GM23338 (cell line): ENCODE data around the gene RELN. TPM values are rescaled to one million over a fixed set of nuclear protein-coding genes. Genes with fewer than 3 reads are reported as not detected.

Experiments used
- ATAC-seq: fragments of 200-7000 bp; cut with Tn5 transposase; 3 replicates; pipeline ENCODE4 v1.9.1; 2020
- DNase-seq: peaks from one replicate; pipeline ENCODE4 v3.0.0-alpha.2; 2015; ENCODE audit warnings: low spot score
- H2AFZ ChIP-seq: fragments of 200-600 bp; sonication (generic); 2 replicates; pipeline ENCODE4 v1.8.0; 2016; ENCODE audit warnings: antibody characterized with exemption, mild to moderate bottlenecking, moderate library complexity
- H3F3A ChIP-seq: fragments of 200-600 bp; sonication (generic); replicated peaks from 2 replicates; pipeline ENCODE4 v1.8.0; 2017; ENCODE audit warnings: antibody characterized with exemption, mixed run types, low read depth
- H3K27ac ChIP-seq: fragments of 200-600 bp; sonication (generic); 2 replicates; pipeline ENCODE4 v1.6.1; 2016; ENCODE audit warnings: low read depth
- H3K27me3 ChIP-seq: fragments of 200-600 bp; sonication (generic); 2 replicates; pipeline ENCODE4 v1.8.0; 2016; ENCODE audit warnings: mild to moderate bottlenecking, mixed run types, moderate library complexity; ENCODE audit not compliant: insufficient read depth
- H3K36me3 ChIP-seq: fragments of 200-600 bp; sonication (generic); 2 replicates; pipeline ENCODE4 v1.8.0; 2016; ENCODE audit warnings: mild to moderate bottlenecking; ENCODE audit not compliant: insufficient read depth
- H3K4me1 ChIP-seq: fragments of 200-600 bp; sonication (generic); 2 replicates; pipeline ENCODE4 v1.8.0; 2016; ENCODE audit warnings: mild to moderate bottlenecking, moderate library complexity; ENCODE audit not compliant: insufficient read depth
- H3K4me2 ChIP-seq: fragments of 200-600 bp; sonication (generic); 2 replicates; pipeline ENCODE4 v1.7.1; 2017; ENCODE audit warnings: mixed run types
- H3K4me3 ChIP-seq: fragments of 200-600 bp; sonication (generic); 2 replicates; pipeline ENCODE4 v1.6.1; 2016; ENCODE audit warnings: mixed run types
- H3K79me2 ChIP-seq: fragments of 200-600 bp; sonication (generic); replicated peaks from 2 replicates; pipeline ENCODE4 v1.8.0; 2017; ENCODE audit warnings: mild to moderate bottlenecking; ENCODE audit not compliant: insufficient read depth
- H3K9me2 ChIP-seq: fragments of 200-600 bp; sonication (generic); 2 replicates; pipeline ENCODE4 v1.8.0; 2017; ENCODE audit not compliant: insufficient read depth
- H4K20me1 ChIP-seq: fragments of 200-600 bp; sonication (generic); replicated peaks from 2 replicates; pipeline ENCODE4 v1.8.0; 2017; ENCODE audit warnings: mild to moderate bottlenecking; ENCODE audit not compliant: insufficient read depth
- H3K27ac Mint-ChIP-seq: 2 replicates; pipeline ENCODE4 v1.8.0; 2020; ENCODE audit warnings: inconsistent platforms, mild to moderate bottlenecking, moderate library complexity, mixed read lengths
- H3K27me3 Mint-ChIP-seq: 3 replicates; pipeline ENCODE4 v1.8.0; 2022; ENCODE audit warnings: low read depth, mild to moderate bottlenecking, moderate library complexity, mixed read lengths, inconsistent platforms; ENCODE audit not compliant: insufficient read depth, poor library complexity
- H3K36me3 Mint-ChIP-seq: 3 replicates; pipeline ENCODE4 v1.8.0; 2021; ENCODE audit warnings: low read depth, mild to moderate bottlenecking, inconsistent platforms, moderate library complexity, mixed read lengths
- H3K4me1 Mint-ChIP-seq: 3 replicates; pipeline ENCODE4 v1.8.0; 2020; ENCODE audit warnings: mild to moderate bottlenecking, inconsistent platforms, mixed read lengths
- H3K4me3 Mint-ChIP-seq: 3 replicates; pipeline ENCODE4 v1.8.0; 2021; ENCODE audit warnings: moderate library complexity, mild to moderate bottlenecking, inconsistent platforms, mixed read lengths
- H3K9me3 Mint-ChIP-seq: 3 replicates; pipeline ENCODE4 v1.8.0; 2020; ENCODE audit warnings: moderate library complexity, mild to moderate bottlenecking, inconsistent platforms, mixed read lengths
- CREB1 ChIP-seq: fragments of 250-450 bp; sonication (Bioruptor Pico); IDR thresholded peaks from 2 replicates; pipeline ENCODE4 v1.5.0; 2020; ENCODE audit warnings: low read depth, mild to moderate bottlenecking, moderate library complexity
- EZH2 ChIP-seq: fragments of 200-600 bp; sonication (generic); IDR thresholded peaks from one replicate; pipeline ENCODE4 v1.8.0; 2017; ENCODE audit warnings: antibody characterized with exemption, mild to moderate bottlenecking, low read depth; ENCODE audit not compliant: unreplicated experiment
- EZH2phosphoT487 ChIP-seq: fragments of 200-600 bp; sonication (generic); IDR thresholded peaks from one replicate; pipeline ENCODE4 v1.8.1; 2018; ENCODE audit warnings: antibody characterized with exemption; ENCODE audit not compliant: unreplicated experiment
- JUNB ChIP-seq: IDR thresholded peaks from one replicate; pipeline ENCODE4 v1.6.1; 2016; ENCODE audit warnings: antibody characterized with exemption; ENCODE audit not compliant: unreplicated experiment
- NANOG ChIP-seq: IDR thresholded peaks from 2 replicates; pipeline ENCODE4 v1.6.1; 2016; ENCODE audit warnings: antibody characterized with exemption, borderline replicate concordance
- POLR2AphosphoS5 ChIP-seq: IDR thresholded peaks from 2 replicates; pipeline ENCODE4 v1.6.1; 2016; ENCODE audit warnings: antibody characterized with exemption, low read depth
- STAT1 ChIP-seq: IDR thresholded peaks from one replicate; pipeline ENCODE4 v1.6.1; 2016; ENCODE audit warnings: antibody characterized with exemption; ENCODE audit not compliant: unreplicated experiment
- ZNF114 ChIP-seq: fragments of 250-450 bp; sonication (Bioruptor Pico); IDR thresholded peaks from 2 replicates; pipeline ENCODE4 v1.5.0; 2020; ENCODE audit warnings: mild to moderate bottlenecking, moderate library complexity
- ZNF331 ChIP-seq: fragments of 250-450 bp; sonication (Bioruptor Pico); IDR thresholded peaks from 2 replicates; pipeline ENCODE4 v1.5.0; 2020; ENCODE audit warnings: low read depth, mild to moderate bottlenecking, moderate library complexity
- polyA plus RNA-seq: library from polyadenylated mRNA; unstranded; fragments of >200 nt; fragmentation: Nextera tagmentation; extraction: Ambion mirVana; gene quantifications from 2 replicates; pipeline ENCODE4 v1.2.1, GENCODE V29; 2016
- total RNA-seq: library from RNA; depleted of rRNA; stranded (reverse); fragments of >200 nt; shearing (Covaris generic); gene quantifications from 2 replicates; pipeline ENCODE4 v1.2.3, GENCODE V29; 2014
- TF ChIP-seq, protein P1 (sequence below), 2 experiments: fragments of 200-600 bp in 1 of 2; sonication (generic) in 1 of 2; conservative IDR thresholded peaks; 2 replicates each; pipeline versions ENCODE4 v1.5.1 to v1.6.1; 2016 to 2017; ENCODE audit warnings: antibody characterized with exemption in 2 of 2, low read depth in 2 of 2, mild to moderate bottlenecking in 2 of 2, moderate library complexity in 1 of 2
- TF ChIP-seq, protein P2 (sequence below): IDR thresholded peaks from one replicate; pipeline ENCODE4 v1.6.1; 2018; ENCODE audit warnings: antibody characterized with exemption; ENCODE audit not compliant: unreplicated experiment
- TF ChIP-seq, protein P3 (sequence below): IDR thresholded peaks from 2 replicates; pipeline ENCODE4 v1.6.1; 2016; ENCODE audit warnings: antibody characterized with exemption
- TF ChIP-seq, protein P4 (sequence below): fragments of 250-450 bp; sonication (Bioruptor Pico); IDR thresholded peaks from 2 replicates; pipeline ENCODE4 v1.5.0; 2020; ENCODE audit warnings: mild to moderate bottlenecking, moderate library complexity

RELN gene
- total and polyA plus RNA-seq, 2 experiments from 2014 or later, result 0.10 to 0.76 TPM

DNA sequence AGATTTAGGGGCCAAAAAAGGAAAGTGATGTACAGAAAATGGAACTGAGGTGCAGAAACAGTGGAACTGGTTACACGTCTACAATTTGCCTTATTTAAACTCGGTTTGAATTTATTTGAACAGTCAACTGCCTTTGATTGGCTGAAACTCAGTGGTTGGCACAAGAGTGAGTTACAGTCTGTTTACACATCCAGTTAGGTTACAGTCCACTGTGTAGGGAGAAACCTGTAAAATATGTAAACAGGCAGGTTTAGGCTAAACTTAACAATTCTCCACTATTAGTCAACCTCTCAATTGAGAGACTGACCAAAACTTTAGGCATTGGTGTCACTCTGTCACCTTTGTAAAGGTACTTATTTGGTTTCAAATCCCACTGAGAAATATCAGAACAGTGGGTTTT lies 40.3 kb upstream of the RELN start:
- no peaks in the 10 kb centered on the region for H4K20me1 ChIP-seq
- H3K4me2 ChIP-seq, result no peak overlapping the region
- no peak for ATAC-seq
- no peak overlapping the region for H2AFZ ChIP-seq
- H3K79me2 ChIP-seq, result no peaks in the 10 kb centered on the region
- Mint-ChIP-seq H3K27ac (no peak overlapping the region), H3K9me3 (no peaks in the 10 kb centered on the region; the same call in 1 of the 3 replicates), H3K36me3 (no peaks in the 10 kb centered on the region), H3K4me3 (no peak overlapping the region), H3K4me1 (no peaks in the 10 kb centered on the region), H3K27me3 (no peaks in the 10 kb centered on the region)
- H3F3A ChIP-seq, result no peaks in the 10 kb centered on the region
- H3K27ac ChIP-seq, result no peak overlapping the region
- H3K4me3 ChIP-seq, result no peak overlapping the region
- no peaks in the 10 kb centered on the region for H3K4me1 ChIP-seq
- no peak for DNase-seq
- H3K27me3 ChIP-seq, result no peaks in the 10 kb centered on the region
- TF ChIP-seq, protein P1, sequence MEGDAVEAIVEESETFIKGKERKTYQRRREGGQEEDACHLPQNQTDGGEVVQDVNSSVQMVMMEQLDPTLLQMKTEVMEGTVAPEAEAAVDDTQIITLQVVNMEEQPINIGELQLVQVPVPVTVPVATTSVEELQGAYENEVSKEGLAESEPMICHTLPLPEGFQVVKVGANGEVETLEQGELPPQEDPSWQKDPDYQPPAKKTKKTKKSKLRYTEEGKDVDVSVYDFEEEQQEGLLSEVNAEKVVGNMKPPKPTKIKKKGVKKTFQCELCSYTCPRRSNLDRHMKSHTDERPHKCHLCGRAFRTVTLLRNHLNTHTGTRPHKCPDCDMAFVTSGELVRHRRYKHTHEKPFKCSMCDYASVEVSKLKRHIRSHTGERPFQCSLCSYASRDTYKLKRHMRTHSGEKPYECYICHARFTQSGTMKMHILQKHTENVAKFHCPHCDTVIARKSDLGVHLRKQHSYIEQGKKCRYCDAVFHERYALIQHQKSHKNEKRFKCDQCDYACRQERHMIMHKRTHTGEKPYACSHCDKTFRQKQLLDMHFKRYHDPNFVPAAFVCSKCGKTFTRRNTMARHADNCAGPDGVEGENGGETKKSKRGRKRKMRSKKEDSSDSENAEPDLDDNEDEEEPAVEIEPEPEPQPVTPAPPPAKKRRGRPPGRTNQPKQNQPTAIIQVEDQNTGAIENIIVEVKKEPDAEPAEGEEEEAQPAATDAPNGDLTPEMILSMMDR (conservative IDR thresholded peaks at IDR 0.05; ENCODE audit: low read depth in 2 of 2), result no peak
- TF ChIP-seq, protein P2, sequence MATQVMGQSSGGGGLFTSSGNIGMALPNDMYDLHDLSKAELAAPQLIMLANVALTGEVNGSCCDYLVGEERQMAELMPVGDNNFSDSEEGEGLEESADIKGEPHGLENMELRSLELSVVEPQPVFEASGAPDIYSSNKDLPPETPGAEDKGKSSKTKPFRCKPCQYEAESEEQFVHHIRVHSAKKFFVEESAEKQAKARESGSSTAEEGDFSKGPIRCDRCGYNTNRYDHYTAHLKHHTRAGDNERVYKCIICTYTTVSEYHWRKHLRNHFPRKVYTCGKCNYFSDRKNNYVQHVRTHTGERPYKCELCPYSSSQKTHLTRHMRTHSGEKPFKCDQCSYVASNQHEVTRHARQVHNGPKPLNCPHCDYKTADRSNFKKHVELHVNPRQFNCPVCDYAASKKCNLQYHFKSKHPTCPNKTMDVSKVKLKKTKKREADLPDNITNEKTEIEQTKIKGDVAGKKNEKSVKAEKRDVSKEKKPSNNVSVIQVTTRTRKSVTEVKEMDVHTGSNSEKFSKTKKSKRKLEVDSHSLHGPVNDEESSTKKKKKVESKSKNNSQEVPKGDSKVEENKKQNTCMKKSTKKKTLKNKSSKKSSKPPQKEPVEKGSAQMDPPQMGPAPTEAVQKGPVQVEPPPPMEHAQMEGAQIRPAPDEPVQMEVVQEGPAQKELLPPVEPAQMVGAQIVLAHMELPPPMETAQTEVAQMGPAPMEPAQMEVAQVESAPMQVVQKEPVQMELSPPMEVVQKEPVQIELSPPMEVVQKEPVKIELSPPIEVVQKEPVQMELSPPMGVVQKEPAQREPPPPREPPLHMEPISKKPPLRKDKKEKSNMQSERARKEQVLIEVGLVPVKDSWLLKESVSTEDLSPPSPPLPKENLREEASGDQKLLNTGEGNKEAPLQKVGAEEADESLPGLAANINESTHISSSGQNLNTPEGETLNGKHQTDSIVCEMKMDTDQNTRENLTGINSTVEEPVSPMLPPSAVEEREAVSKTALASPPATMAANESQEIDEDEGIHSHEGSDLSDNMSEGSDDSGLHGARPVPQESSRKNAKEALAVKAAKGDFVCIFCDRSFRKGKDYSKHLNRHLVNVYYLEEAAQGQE, result no peak
- no peak for TF ChIP-seq CREB1
- no peak for TF ChIP-seq POLR2AphosphoS5
- no peak for TF ChIP-seq STAT1
- TF ChIP-seq EZH2phosphoT487, result no peak
- TF ChIP-seq ZNF331 (CRISPR knock-in tag), result no peak
- no peak for TF ChIP-seq JUNB
- no peak for TF ChIP-seq EZH2
- TF ChIP-seq NANOG, result no peak
- no peak for TF ChIP-seq ZNF114 (CRISPR knock-in tag)
- TF ChIP-seq, protein P3, sequence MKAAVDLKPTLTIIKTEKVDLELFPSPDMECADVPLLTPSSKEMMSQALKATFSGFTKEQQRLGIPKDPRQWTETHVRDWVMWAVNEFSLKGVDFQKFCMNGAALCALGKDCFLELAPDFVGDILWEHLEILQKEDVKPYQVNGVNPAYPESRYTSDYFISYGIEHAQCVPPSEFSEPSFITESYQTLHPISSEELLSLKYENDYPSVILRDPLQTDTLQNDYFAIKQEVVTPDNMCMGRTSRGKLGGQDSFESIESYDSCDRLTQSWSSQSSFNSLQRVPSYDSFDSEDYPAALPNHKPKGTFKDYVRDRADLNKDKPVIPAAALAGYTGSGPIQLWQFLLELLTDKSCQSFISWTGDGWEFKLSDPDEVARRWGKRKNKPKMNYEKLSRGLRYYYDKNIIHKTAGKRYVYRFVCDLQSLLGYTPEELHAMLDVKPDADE, result no peak
- TF ChIP-seq, protein P4, sequence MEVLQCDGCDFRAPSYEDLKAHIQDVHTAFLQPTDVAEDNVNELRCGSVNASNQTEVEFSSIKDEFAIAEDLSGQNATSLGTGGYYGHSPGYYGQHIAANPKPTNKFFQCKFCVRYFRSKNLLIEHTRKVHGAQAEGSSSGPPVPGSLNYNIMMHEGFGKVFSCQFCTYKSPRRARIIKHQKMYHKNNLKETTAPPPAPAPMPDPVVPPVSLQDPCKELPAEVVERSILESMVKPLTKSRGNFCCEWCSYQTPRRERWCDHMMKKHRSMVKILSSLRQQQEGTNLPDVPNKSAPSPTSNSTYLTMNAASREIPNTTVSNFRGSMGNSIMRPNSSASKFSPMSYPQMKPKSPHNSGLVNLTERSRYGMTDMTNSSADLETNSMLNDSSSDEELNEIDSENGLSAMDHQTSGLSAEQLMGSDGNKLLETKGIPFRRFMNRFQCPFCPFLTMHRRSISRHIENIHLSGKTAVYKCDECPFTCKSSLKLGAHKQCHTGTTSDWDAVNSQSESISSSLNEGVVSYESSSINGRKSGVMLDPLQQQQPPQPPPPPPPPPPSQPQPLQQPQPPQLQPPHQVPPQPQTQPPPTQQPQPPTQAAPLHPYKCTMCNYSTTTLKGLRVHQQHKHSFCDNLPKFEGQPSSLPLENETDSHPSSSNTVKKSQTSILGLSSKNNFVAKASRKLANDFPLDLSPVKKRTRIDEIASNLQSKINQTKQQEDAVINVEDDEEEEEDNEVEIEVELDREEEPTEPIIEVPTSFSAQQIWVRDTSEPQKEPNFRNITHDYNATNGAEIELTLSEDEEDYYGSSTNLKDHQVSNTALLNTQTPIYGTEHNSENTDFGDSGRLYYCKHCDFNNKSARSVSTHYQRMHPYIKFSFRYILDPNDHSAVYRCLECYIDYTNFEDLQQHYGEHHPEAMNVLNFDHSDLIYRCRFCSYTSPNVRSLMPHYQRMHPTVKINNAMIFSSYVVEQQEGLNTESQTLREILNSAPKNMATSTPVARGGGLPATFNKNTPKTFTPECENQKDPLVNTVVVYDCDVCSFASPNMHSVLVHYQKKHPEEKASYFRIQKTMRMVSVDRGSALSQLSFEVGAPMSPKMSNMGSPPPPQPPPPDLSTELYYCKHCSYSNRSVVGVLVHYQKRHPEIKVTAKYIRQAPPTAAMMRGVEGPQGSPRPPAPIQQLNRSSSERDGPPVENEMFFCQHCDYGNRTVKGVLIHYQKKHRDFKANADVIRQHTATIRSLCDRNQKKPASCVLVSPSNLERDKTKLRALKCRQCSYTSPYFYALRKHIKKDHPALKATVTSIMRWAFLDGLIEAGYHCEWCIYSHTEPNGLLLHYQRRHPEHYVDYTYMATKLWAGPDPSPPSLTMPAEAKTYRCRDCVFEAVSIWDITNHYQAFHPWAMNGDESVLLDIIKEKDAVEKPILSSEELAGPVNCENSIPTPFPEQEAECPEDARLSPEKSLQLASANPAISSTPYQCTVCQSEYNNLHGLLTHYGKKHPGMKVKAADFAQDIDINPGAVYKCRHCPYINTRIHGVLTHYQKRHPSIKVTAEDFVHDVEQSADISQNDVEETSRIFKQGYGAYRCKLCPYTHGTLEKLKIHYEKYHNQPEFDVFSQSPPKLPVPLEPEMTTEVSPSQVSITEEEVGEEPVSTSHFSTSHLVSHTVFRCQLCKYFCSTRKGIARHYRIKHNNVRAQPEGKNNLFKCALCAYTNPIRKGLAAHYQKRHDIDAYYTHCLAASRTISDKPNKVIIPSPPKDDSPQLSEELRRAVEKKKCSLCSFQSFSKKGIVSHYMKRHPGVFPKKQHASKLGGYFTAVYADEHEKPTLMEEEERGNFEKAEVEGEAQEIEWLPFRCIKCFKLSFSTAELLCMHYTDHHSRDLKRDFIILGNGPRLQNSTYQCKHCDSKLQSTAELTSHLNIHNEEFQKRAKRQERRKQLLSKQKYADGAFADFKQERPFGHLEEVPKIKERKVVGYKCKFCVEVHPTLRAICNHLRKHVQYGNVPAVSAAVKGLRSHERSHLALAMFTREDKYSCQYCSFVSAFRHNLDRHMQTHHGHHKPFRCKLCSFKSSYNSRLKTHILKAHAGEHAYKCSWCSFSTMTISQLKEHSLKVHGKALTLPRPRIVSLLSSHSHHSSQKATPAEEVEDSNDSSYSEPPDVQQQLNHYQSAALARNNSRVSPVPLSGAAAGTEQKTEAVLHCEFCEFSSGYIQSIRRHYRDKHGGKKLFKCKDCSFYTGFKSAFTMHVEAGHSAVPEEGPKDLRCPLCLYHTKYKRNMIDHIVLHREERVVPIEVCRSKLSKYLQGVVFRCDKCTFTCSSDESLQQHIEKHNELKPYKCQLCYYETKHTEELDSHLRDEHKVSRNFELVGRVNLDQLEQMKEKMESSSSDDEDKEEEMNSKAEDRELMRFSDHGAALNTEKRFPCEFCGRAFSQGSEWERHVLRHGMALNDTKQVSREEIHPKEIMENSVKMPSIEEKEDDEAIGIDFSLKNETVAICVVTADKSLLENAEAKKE (CRISPR knock-in tag), result no peak
- H3K9me2 ChIP-seq, result peaks cover 6% of the 10 kb centered on the region; the same call in 1 of the 2 replicates
- H3K36me3 ChIP-seq, result no peaks in the 10 kb centered on the region
